ENCODE data around the gene MRPS25. TPM values are rescaled to one million over a fixed set of nuclear protein-coding genes. Genes with fewer than 3 reads are reported as not detected.

Gene MRPS25
- total and polyA plus RNA-seq, 9 of the 15 experiments (the other 6 are each of a cell fraction or from before 2014, with no cell fraction given): 34.3 to 129 (median 78.2) TPM

GRCh38 chr3:15040844-15041243 lies 24.3 kb downstream of the MRPS25 start (continued):
- TF ChIP-seq MYNN (IDR thresholded peaks at IDR 0.05) (0 out of 2 replicates have a peak, but pooled peaks have one; percentile 46), MYNN (CRISPR knock-in tag; IDR thresholded peaks at IDR 0.05) (no peak), JUN (IDR thresholded peaks at IDR 0.05; ENCODE audit: borderline replicate concordance, low read depth, low read length) (peak; percentile 84), JUN (CRISPR knock-in tag; IDR thresholded peaks at IDR 0.05; ENCODE audit: borderline replicate concordance) (no peak), ATF7 (IDR thresholded peaks at IDR 0.05) (peak; percentile 68), POLR2H (tag; IDR thresholded peaks at IDR 0.05; ENCODE audit: low read depth) (0 out of 2 replicates have a peak, but pooled peaks have one; percentile 14), ZC3H8 (IDR thresholded peaks at IDR 0.05) (no peak), POLR2AphosphoS5 (IDR thresholded peaks at IDR 0.05; ENCODE audit: control insufficient read depth, insufficient read depth, low read depth, low read length) (0 out of 2 replicates have a peak, but pooled peaks have one; percentile 12), SMARCA4 (IDR thresholded peaks at IDR 0.05) (peak; percentile 41; the same call in 1 of the 2 replicates), SMAD4 (CRISPR knock-in tag; conservative IDR thresholded peaks at IDR 0.05) (peak; percentile 52; the same call in 1 of the 2 replicates), ZBTB9 (CRISPR knock-in tag; IDR thresholded peaks at IDR 0.05) (0 out of 2 replicates have a peak, but pooled peaks have one; percentile 18), NCOR1 (IDR thresholded peaks at IDR 0.05) (0 out of 2 replicates have a peak, but pooled peaks have one; percentile 29), CTBP1 (IDR thresholded peaks at IDR 0.05; ENCODE audit: borderline replicate concordance) (0 out of 2 replicates have a peak, but pooled peaks have one; percentile 15), SUPT5H (IDR thresholded peaks at IDR 0.05) (0 out of 2 replicates have a peak, but pooled peaks have one; percentile 6), POLR2G (IDR thresholded peaks at IDR 0.05; ENCODE audit: low read depth, low read length) (0 out of 2 replicates have a peak, but pooled peaks have one; percentile 33), SMARCE1 (IDR thresholded peaks at IDR 0.05) (peak; percentile 48; the same call in 1 of the 2 replicates), HCFC1 (IDR thresholded peaks at IDR 0.05; ENCODE audit: low read depth, low read length) (no peak)

Measured in K562 (cell line).